Measurements from ENCODE around the gene NCKAP1.

Gene NCKAP1

DNA sequence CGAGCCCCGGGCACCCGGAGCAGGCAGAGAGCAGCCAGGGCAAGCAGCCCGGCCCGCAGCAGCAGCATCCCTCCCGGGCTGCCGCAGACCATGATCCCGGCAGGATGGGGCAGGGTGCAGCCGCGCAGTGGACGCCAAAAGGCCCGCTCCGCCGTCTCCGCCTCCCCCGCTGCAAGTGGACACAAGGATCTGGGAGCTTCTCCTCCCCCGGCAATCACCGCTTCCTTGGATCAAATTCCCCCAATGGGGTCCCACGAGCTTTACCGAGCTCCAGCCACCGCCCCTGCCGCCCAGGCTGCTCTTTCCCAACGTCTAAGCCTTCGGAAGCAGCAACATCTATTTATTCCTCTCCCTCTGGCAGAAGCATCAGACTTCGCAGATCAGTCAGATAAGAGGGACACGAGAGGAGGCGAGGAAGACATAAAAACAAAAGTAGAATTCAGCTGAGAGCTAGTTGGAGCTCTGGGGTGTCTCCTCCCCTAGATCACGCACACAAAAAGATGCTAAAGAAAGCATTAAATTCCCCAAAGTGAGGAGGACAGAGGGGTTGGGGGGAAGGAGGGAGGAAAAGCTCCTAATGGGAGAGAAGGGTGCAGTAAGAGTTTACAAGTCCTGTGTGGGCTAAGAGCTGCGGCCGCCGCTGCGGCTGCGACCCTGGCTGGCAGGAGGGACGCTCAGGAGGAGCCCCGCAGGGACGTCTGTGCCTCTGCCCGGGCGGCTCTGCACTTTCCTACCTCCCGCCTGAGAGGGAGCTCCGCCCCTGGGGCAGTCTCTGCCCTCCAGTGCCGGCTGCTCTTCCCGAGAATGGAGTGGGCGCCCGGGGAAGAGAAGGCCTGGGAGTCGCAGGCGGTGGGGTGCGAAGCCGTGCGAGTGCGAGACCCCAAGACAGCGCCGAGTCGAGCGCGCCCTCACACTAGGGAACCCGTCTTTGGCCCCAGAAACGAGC, 171.5 kb downstream of the NCKAP1 start, which contains the start of gene FRZB:
Gene FRZB (minus strand): TSS at position 177 of the 946 bp plus-strand sequence. CDS start 85 bp downstream, at position 92.
- DNase-seq = peak; percentile 68

DNA sequence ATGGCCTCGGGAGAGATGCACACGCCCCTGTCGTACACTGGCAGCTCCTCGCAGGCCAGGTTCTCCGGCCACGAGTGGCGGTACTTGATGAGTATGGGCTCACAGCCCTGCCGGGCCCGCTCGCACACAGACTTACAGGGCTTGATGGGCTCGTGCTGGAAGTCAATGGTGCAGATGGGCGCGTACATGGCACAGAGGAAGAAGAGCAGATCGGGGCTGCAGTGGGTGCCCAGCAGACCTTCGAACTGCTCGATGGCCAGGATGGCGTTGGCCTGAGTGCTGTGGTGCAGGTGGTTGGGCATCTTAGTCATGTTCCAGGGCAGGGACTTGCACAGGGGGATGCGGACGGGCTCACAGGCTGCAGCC, 172.2 kb downstream of the NCKAP1 start:
- no peak for DNase-seq

DNA sequence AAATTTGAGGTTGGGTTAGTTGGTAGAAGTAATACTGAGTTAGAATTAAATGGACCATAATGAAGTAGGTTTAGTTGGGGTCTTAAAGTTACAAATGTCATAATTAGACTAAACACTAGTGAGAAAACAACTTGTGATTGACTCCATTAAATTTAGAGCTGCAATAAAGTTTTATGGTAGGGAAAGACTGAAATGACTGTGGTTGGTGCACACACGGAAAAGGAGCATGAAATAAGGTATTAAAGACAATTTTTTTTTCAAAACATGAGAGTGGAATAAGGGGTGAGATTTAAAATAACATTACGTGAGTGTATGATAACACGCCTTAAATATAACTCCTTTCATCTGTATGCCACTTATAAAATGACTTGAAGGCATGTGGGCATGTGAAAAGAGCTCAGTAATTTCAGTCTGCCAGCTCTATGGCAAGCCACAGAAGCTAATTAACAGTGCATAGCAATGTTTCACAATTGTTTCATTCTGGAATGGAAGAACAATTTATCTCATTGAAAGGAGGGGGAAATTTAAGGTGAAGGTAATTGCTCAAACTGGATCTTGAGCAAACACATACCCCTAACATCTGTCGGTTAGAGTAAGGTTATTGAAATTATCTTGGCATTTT, 173.2 kb downstream of the NCKAP1 start:
- no peak for DNase-seq

GRCh38 chr2:182863642-182864041, 174.6 kb downstream of the NCKAP1 start:
- no peak for DNase-seq

- no peak for DNase-seq
Measured at GRCh38 chr2:182862091-182862490, 176.2 kb downstream of the NCKAP1 start.

GRCh38 chr2:182860858-182861257, 177.4 kb downstream of the NCKAP1 start:
- DNase-seq = no peak

Data from DMS79 (cell line).